ENCODE results near the gene NMNAT3.

The NMNAT3 gene

DNA sequence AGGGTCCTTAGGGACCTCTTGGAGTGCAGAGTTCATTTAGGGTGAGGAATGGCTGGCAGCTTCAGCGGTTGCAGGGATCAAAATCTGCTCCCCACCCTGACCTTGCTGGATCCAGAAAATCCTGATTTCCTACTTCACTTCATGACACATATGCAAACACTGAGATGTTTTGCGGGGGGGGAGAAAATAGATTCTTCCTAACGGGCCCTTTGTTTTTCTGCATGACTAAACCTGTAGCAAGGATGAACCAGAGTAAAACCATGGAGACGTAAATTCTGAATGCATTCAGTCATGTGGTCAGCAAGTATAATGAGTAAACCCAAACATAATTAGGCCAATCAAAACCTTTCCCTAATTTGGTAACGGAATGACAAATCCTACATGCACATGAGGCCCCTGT, 118.2 kb downstream of the NMNAT3 start:
- in situ Hi-C loops (cut with MboI; ENCODE audit: low pct_unique_long_range_greater_than_20kb, low sequenced_read_pairs) = no loop called here
- no peak for DNase-seq

DNA sequence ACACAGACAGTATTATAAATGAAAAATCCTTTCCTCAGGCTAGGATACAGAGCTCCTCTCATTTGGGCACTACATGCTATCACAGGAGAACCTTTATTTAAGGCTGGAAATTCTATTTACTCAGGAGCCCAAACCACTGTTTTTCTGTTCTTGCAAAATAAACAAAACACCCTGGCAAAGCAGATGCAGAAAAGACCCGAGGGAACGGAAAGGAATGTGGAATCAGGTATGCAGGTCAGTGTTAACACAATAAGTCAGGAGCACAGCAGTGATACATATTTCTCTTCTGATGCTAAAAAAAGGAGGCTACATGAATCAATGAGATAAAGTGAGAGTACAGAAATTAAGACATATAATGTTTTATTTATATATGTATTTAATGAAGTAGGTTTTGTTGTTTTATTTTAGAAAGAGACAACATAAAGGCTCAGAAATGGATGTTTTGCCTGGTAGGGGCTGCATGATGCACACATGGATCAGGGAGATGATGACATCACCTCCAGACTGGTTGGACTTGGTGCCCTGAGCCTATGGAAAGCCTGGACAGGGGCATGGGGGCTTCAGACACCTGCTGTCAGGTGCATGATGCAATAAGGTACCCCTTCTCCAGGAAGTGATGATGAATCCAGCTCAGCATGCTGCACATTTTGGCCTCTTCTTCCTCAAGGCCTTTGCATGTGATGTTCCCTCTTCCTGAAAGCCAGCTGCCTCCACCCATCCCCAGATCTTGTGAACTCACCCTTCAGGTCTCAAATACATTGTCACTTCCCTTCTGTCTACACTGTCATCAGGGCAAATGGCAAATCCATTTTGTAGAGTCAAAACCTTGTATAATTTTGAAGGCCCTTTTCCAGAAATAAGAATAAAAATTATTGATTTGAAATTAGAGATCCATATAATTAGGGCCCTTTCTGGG, 119.2 kb downstream of the NMNAT3 start:
- in situ Hi-C loops (cut with MboI; ENCODE audit: low pct_unique_long_range_greater_than_20kb, low sequenced_read_pairs) = no loop called here

DNA sequence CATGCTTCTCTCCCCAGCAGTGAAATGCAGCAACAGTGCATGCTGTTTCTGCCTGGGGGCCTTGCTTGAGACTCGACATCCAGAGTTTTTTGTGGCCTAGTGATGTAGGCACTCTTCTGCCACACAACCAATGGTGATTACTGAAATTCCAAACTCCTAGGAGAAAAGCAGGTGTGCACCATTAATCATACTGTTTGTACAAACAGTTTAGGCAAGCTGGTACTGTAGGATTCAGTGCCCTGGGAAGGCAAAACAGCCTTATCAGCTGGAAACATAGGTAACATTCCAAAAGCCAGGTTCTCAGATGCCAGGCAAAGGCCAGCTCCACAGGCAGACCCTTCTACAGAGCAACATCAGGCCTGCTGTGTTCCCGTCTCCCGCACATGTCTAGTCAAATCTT, 120.7 kb downstream of the NMNAT3 start:
- in situ Hi-C loops (cut with MboI; ENCODE audit: low pct_unique_long_range_greater_than_20kb, low sequenced_read_pairs) = no loop called here

More for the DNA sequence above, 119.2 kb downstream of the NMNAT3 start:
- DNase-seq = no peak

DNA sequence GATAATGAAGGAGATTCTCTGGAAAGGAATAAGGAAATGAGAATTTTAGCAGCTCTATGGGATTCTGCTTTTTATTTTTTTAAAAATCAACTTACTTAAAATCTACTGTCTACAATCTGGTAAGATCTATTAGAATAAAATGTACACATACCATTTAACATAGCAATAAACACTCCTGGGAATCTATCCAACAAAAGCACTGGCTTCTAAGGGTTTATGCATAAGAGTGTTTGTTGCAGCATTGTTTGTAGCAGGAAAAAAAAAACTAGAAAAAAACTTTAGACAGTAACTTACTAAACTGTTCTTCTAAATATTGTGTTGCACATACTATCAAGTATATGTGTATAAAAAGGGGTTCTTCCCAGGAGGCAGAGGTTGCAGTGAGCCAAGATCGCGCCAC, 122.5 kb downstream of the NMNAT3 start:
- in situ Hi-C loops (cut with MboI; ENCODE audit: low pct_unique_long_range_greater_than_20kb, low sequenced_read_pairs) = no loop called here
- DNase-seq = no peak

More for the DNA sequence above, 120.7 kb downstream of the NMNAT3 start:
- DNase-seq = no peak

DNA sequence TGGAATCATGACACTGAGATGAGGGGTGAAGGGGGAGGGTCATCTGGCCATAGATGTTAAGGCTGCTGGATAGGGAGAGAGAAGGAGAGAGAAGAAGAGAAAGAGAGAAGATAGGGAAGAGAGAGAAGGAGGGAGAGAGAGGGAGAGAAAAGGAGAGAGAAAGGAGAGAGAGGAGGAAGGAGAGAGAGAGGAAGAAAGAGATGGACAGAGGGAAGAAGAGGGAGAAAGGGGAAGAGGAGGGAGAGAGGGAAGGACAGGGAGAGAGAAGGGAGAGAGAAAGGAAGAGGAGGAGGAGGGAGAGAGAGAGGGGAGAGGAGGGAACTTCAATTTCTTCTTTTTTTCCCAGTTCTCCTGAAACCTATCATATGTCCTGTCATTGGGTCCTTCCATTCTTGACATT, 123.1 kb downstream of the NMNAT3 start:
- in situ Hi-C loops (cut with MboI; ENCODE audit: low pct_unique_long_range_greater_than_20kb, low sequenced_read_pairs) = no loop called here
- DNase-seq = no peak

DNA sequence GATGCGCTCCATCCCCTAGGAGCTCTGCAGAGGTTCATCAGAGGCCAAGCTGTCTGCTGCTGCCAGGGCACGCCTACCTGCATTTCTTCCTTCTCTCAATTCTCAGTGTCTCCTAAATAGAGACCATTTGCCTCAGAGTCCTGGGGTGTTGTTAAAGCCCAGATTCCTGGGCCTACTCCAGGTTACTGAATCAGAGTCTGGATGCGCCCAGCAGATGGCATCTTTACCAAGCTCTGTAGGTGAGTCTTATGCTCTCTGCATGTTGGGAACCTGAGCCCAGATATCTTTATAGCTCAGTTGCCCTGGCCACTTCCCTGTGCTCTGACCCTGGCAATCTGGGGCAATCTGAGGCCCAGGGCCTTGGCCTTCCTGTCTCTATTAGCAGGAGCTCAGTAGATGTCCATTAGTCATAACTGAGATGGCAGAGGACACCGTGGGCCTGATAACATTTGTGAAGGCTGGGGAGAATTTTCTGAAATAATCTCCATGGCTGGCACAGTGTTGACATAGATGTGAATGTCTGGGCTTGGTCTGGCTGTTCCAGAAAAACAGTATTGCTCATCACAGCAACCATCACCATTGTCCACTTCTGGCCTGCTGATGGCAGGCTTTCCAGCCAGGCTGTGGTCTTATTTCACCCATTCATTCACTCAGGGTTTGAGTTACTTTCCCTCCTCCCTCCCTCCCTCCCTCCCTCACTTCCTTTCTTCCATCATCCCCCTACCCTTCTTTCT, 125.0 kb downstream of the NMNAT3 start:
- in situ Hi-C loops (cut with MboI; ENCODE audit: low pct_unique_long_range_greater_than_20kb, low sequenced_read_pairs) = no loop called here
- no peak for DNase-seq

DNA sequence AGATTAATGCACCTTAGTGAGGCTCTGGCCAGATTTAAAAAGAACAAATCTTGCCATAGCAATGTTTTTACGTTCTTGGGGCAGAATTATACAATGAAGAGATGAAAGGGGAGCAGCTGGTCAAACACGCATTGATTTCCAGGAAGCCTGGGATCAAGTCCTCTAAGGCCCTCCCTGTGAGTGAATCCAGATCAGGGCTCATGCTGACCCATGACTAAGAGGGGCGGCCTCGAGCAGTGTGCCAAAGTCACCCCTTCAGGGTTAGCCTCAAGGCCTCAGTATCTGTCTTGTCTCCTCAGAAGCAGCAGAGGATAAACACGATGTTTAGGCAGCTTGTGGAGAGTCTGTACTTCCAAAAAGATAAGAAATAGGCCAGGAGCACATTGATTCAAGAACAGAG, 129.0 kb downstream of the NMNAT3 start:
- no peak for DNase-seq
- in situ Hi-C loops (cut with MboI; ENCODE audit: low pct_unique_long_range_greater_than_20kb, low sequenced_read_pairs) = no loop called here

DNA sequence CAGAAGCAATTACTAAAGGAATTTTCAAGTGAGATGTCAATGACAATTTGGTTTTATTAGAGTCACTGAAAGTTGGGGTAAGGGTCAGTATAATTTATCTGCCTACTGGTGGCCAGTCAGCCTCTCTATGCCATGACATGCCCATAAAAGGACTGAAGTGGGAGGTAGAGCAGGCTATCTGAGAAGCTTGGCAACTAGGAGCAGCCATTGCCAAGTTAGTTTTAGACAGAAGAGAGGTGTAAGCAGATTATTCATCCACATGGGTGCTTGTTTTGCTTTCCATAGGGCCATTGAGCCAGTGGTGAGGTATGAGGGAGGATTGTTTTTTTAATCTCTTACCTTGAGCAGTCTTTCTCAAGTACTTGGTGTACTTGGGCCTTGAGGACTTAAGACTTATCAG, 130.1 kb downstream of the NMNAT3 start:
- in situ Hi-C loops (cut with MboI; ENCODE audit: low pct_unique_long_range_greater_than_20kb, low sequenced_read_pairs) = no loop called here
- DNase-seq = no peak

DNA sequence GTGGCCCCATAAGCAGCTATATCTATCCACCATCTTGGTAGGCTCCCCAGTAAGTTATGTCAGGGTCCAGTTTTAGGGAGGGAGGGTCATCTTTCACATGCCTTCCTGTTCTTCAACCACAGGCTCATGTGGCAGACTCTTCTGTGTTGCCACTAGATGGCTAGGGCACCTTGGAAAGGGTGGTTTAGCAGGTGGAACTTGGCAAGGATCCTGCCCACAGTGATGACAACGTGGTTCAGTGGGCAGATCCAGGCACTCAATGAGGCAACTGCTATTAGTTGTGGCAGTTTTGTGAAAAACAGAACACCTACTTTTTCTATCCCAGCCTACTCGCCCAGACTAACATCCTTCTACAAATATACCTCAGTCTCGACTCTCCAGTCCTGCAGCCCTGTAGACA, 131.0 kb downstream of the NMNAT3 start:
- in situ Hi-C loops (cut with MboI; ENCODE audit: low pct_unique_long_range_greater_than_20kb, low sequenced_read_pairs) = no loop called here
- DNase-seq = no peak

DNA sequence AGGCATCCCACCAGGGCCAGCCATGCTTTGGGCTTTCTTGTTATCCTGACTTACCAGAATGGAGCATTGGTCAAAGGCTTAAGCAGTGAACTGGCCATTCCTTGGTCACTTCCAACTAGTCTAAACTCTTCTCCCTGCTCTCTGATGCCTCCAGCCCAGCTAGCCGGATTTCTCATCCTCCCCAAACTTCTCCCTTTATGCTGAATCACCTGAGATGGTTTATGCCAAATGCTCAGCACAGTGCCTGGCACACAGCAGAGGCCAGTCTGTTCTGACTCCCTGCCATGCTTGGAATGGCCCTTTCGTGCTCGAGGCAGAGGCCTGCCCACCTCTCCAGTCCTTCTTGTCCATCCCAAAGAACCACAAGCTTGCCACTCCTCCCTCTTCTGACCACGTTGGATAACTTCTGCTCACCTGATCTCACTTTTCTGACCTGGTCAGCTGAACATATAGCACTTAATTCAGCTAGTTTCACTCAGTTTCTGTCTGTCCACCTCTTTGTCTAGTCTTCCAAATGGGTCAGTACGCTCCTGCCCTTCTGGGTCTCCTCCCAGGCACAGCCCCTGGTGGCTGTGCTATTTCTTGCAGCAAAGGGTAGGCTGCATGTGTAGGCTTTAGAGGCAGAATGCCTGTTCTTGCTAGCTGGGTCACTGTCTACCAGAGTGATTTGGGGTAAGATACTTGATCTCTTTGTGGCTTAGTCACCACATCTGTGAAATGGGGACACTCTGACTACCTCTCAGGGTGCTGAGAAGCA, 136.1 kb downstream of the NMNAT3 start:
- DNase-seq = no peak
- in situ Hi-C loops (cut with MboI; ENCODE audit: low pct_unique_long_range_greater_than_20kb, low sequenced_read_pairs) = no loop called here

DNA sequence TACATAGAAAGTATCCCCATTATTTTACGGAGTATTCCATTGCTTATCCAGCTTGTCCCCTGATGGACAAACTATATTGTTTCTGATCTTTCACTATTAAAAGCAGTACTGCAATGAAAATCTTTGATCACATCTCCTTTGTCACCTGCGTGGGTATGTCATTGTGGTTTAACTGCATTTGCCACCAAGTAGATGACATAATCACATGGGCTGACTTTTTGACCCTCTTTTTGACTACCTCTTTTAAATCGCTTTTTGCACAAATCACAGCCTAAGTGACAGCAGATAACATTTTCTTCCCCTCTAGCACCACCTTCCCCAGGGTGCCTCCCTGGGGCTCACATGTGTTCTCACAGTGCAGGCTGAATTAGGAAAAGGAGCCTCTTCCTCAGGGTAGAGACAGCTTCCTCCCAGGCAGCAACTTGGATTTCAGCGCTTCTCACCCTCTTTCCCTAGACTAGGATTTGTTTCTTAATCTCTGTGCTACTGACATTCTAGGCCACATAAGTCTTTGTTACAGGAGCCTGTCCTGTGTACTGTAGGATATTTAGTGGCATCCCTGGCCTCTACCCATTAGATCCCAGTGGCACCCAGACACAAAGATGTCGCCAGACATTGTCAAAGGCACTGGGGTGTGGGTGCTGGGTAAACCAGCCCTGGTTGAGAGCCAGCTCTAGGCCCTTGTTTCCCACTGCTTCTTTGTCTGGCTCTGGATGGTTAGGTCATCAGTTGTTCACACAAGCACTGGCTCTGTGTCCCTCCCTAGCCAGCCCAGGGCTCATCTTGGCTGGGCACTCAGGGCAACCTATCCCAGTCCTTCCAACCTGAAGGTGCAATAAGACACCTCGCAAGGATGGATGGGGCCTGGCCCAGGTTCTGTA, 136.9 kb downstream of the NMNAT3 start:
- no peak for DNase-seq

DNA sequence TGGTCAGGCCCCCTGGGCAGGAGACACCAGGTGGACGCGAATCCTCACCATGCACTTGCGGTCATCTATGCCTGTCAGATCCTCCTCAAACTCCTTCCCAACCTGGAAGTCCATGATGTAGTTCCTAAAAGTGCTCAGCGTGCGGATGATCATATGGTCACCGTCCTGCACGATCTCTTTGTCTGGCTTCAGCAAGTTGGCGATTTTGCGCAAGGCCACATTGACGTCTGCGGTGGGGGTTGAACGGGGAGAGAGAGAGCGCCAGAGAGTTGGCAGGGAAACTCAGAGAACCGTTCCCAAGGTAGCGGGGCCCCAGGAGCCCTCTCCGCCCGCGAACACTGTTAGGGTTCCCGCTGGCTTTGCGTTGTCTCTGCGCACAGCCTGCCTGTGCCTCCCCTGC, 139.0 kb downstream of the NMNAT3 start:
- in situ Hi-C loops (cut with MboI; ENCODE audit: low pct_unique_long_range_greater_than_20kb, low sequenced_read_pairs) = no loop called here

More for the DNA sequence above, 136.9 kb downstream of the NMNAT3 start:
- in situ Hi-C loops (cut with MboI; ENCODE audit: low pct_unique_long_range_greater_than_20kb, low sequenced_read_pairs) = no loop called here

DNA sequence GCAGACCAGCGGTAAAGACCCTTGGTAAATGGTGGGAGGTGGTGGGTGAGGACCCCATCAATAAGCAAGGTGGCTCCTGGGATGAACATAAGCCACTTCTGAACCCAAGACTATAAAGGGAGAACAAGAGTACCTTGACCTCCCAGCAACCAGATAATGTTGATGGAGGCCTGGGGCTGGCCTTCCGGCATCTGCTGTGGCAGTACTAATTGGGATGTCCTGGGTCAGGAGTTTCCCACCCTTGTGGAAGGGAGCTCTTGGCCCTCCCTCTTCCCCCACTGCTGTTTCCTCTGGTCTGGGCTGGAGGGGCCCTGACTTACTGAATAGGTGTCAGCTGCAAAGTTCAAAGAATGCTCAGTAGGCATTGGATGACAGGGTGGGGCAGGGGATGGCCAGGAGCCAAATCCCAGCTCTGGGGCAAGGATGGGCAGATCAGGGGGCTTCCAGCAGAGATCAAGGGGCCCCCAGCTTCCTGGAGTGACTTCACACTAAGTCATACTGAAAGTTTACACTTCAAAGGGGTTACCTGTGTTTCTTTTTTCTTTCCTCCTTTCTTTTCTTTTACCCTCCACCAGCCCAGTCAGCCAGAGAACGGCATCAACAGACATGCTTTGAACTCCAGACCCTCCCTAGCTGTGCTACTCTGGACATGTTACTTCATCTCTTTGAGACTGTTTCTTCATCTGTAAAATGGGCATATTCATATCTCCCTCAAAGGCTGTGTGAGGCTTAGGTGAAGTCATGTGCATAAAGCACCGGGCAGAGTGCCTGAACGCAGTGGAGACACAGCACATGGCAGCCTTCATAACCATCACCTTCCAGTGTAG, 139.8 kb downstream of the NMNAT3 start:
- DNase-seq = no peak
- in situ Hi-C loops (cut with MboI; ENCODE audit: low pct_unique_long_range_greater_than_20kb, low sequenced_read_pairs) = no loop called here

More for the DNA sequence above, 139.0 kb downstream of the NMNAT3 start:
- DNase-seq = no peak

DNA sequence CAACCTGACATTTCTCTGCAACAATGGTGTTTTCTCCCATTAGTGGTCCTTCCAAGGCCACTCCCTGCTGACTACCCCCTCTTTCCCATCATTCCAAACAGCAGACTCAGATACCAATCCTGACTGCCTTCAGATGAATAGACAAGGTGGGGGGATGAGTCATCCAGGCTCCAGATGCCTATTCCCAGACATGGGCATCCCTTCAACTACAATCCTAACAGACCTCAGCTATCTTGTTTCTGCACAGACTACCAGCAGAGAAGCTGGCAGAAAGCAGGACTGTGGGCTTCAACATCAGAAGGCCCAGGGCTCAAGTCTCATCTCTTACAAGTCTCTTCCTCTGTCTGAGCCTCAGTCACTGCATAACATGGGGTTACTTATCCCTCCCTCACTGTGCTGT, 140.4 kb downstream of the NMNAT3 start:
- no peak for DNase-seq
- in situ Hi-C loops (cut with MboI; ENCODE audit: low pct_unique_long_range_greater_than_20kb, low sequenced_read_pairs) = no loop called here

DNA sequence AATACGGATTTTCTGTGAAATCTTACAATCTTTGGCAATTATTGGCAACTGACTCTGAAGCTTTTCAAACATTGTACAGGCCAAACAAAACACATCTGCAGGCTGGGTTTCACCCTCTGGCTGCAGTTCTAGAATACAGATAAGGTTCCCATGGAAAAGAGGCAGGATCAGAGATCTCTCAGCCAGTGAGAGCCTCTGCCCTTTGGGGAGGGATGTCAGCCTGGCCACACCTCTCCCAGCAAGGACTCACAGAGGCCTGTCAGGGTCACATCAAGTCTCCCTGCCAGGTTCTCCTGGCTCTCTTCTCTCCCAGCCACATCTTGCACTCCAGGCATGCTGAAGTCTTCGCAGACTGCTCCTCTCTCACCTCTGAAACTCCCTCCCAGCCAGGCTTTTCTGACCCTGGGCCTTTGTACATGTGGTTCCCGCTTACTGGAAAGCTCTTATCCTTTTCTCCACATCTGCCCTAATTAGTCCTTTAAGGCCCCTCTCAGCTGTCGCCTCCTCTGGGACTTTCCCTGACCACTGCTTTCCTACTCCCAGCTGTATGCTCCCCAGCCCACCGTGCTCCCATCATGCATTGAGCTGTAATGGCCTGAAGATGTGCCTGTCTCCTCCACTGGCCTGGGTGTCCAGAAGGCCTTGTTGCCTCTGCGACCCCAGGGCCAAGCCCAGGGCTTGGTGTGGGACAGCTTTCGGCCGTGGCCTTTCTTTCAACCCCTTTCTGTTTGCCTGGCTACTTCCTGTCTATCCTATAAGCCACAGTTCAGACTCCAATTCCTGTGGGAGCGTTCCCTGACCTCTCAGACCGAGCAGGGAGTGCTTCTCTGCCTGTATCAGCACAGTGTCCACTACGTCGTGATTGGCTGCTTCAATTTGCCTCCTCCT, 142.5 kb downstream of the NMNAT3 start:
- in situ Hi-C loops (cut with MboI; ENCODE audit: low pct_unique_long_range_greater_than_20kb, low sequenced_read_pairs) = no loop called here
- no peak for DNase-seq

DNA sequence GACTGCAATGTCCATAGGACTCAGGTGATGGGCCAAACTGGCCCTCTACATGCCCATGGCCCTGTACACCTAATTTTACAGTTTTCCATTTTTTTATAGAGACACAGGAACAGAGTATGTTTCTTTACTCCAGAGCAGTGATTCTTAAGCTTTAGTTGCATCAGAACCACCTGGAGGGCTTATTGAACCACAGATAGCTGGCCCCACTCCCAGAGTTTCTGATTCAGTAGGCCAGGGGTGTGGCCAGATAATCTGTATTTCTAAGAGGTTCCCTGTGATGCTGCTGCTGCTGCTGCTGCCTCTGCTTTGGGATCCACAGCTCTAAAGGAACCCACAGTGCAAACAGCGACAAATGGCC, 143.3 kb downstream of the NMNAT3 start:
- in situ Hi-C loops (cut with MboI; ENCODE audit: low pct_unique_long_range_greater_than_20kb, low sequenced_read_pairs) = no loop called here
- no peak for DNase-seq

DNA sequence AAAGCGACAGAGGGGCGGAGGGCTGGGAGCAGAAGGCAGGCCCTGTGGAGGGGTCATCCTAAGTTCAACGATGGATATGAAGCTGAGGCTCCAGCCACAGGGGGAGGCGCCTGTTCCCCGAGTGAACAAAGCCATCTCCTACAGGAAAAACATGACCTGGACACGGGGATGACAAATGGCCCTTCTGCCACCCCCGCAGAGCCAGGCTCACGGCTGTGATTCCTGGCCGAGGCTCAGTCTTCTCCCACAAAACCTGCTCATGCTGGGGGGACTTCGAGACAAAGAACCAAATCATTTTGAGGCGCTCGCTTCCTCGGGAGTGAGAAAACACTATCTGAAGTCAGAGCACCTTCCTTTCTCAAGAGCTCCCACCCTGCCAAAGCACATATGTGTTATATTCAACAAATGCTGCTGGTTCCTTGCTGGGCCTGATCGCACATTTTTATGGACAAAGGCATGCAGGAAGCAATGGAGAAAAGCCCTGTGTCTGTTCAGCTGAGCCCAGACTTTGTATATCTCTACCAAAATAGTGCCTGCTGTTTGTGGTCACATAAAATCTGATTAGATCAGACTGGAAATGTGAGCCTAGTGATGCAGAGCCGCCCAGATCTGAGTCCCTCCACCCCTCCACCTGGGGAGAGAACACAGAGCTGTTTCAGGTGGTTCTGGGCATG, 143.9 kb downstream of the NMNAT3 start:
- DNase-seq = no peak
- in situ Hi-C loops (cut with MboI; ENCODE audit: low pct_unique_long_range_greater_than_20kb, low sequenced_read_pairs) = no loop called here

All from KBM-7 (cell line).